Astrocyte of the cerebellum (primary cell): ENCODE measurements around the gene SEMA6C.
A peak's percentile ranks its signal among the peaks of the same experiment; 100 is the strongest.
"Not testable (repeated sequence)": the region's sequence is repeated elsewhere in the genome, so short reads cannot be mapped to it uniquely, and the experiment has no call there.

Source experiments
- DNase-seq: peaks from one replicate; pipeline ENCODE4 v3.0.0-alpha.2; 2011; ENCODE audit warnings: low read depth
- H3K4me3 ChIP-seq: 2 replicates; pipeline ENCODE4 v1.5.1; 2011; ENCODE audit warnings: mild to moderate bottlenecking, low read depth, low read length, moderate library complexity
- in situ Hi-C: cut with HindIII; loops from 2 replicates; pipeline ENCODE4 v1.10.0; 2017; ENCODE audit warnings: low sequenced_read_pairs
- TF ChIP-seq, protein P1 (sequence below): IDR thresholded peaks from 2 replicates; pipeline ENCODE4 v1.5.1; 2012; ENCODE audit warnings: low read length, low read depth, moderate library complexity, mild to moderate bottlenecking; ENCODE audit errors: missing control alignments

Gene SEMA6C, protein sequence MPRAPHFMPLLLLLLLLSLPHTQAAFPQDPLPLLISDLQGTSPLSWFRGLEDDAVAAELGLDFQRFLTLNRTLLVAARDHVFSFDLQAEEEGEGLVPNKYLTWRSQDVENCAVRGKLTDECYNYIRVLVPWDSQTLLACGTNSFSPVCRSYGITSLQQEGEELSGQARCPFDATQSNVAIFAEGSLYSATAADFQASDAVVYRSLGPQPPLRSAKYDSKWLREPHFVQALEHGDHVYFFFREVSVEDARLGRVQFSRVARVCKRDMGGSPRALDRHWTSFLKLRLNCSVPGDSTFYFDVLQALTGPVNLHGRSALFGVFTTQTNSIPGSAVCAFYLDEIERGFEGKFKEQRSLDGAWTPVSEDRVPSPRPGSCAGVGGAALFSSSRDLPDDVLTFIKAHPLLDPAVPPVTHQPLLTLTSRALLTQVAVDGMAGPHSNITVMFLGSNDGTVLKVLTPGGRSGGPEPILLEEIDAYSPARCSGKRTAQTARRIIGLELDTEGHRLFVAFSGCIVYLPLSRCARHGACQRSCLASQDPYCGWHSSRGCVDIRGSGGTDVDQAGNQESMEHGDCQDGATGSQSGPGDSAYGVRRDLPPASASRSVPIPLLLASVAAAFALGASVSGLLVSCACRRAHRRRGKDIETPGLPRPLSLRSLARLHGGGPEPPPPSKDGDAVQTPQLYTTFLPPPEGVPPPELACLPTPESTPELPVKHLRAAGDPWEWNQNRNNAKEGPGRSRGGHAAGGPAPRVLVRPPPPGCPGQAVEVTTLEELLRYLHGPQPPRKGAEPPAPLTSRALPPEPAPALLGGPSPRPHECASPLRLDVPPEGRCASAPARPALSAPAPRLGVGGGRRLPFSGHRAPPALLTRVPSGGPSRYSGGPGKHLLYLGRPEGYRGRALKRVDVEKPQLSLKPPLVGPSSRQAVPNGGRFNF

DNA sequence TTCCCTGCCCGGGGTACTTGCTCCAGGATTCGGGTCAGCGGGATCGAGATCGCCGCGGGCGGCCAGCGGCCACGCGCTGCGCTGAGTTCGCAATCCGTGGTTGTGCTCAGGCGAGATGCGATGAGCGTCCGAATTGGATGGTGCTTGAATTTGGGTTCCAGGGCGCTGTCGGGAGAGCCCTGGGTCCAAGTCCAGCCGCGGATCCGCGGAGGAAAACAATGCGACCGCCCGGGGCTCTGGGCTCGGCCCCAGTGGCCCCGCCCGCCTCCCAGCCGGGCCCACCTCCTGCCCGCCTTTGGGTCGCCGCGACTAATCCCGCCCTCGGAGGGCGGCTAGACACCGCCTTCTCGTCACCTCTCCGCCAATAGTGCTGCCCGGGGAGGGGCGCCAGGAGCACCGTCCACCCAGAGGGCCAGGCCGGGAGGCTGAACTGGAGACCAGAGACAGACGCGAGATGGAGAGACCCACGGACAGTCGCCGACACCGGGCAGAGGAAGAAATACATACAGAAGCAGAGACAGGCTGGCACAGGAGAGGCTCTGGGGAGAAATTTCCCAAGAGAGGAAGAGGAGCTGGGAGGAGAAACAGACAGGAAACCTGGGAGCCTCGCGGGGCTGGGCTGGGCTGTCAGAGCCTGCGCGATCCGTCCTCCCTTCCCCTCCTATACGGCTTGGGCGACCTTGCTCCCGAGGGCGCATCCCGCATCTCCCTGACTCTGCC is at the start of gene SEMA6C:
SEMA6C (minus strand) TSS at position 220 of the 720 bp plus-strand sequence. CDS start 4,010 bp downstream, outside the sequence.
- peak within 1 kb of the TSS; percentile 70 for H3K4me3 ChIP-seq
- TF ChIP-seq, protein P1, sequence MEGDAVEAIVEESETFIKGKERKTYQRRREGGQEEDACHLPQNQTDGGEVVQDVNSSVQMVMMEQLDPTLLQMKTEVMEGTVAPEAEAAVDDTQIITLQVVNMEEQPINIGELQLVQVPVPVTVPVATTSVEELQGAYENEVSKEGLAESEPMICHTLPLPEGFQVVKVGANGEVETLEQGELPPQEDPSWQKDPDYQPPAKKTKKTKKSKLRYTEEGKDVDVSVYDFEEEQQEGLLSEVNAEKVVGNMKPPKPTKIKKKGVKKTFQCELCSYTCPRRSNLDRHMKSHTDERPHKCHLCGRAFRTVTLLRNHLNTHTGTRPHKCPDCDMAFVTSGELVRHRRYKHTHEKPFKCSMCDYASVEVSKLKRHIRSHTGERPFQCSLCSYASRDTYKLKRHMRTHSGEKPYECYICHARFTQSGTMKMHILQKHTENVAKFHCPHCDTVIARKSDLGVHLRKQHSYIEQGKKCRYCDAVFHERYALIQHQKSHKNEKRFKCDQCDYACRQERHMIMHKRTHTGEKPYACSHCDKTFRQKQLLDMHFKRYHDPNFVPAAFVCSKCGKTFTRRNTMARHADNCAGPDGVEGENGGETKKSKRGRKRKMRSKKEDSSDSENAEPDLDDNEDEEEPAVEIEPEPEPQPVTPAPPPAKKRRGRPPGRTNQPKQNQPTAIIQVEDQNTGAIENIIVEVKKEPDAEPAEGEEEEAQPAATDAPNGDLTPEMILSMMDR = no peak
- DNase-seq = peak; percentile 70
- in situ Hi-C loops = no loop called here

DNA sequence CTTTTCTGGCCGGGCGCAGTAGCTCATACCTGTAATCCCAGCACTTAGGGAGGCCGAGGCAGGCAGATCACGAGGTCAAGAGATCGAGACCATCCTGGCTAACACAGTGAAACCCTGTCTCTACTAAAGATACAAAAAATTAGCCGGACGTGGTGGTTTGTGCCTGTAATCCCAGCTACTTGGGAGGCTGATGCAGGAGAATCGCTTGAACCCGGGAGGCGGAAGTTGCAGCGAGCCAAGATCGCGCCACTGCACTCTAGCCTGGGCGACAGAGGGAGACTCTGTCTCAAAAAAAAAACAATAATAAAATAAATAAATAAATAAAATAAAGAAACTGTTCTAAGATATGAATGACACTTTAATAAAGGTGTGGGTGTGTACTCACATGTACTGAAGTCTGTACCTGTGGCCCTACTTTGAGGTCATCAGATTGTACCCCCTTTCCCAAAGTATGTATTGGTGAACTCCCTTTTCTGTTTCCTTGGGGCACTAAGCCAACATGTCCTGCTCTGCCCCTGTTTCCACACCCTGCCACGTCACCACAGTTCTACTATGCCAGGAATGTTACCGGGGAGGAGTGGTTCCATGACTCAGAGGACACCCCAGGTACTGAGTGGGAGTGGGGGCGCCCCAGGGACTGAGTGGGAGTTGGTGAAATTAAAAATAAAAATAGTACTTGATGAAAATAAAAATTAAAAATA is 48.6 kb upstream of the SEMA6C start:
- in situ Hi-C loops, H3K4me3 ChIP-seq: not testable (repeated sequence)
- DNase-seq = peak; percentile 66

DNA sequence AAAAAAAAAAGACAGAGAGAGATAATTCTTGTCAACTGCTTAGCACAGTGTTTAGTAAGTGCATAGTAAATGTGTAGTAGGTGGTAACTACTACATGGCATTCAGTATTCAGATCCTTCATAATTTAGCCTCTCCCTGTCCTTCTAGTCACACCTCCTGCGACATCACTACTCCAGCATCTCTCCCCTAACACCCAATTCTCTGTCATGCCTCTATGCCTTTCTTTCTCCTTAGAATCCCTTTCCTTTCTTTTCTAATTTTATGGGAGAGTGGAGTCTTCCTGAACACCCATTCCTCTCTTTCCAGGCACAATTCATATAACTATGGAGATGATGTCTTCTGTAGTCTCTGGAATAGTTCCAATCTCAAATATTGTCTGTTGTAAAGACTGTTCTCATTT is 47.4 kb upstream of the SEMA6C start:
- no peak overlapping the region for H3K4me3 ChIP-seq
- in situ Hi-C loops = no loop called here
- DNase-seq = no peak
- TF ChIP-seq, protein P1 = no peak

DNA sequence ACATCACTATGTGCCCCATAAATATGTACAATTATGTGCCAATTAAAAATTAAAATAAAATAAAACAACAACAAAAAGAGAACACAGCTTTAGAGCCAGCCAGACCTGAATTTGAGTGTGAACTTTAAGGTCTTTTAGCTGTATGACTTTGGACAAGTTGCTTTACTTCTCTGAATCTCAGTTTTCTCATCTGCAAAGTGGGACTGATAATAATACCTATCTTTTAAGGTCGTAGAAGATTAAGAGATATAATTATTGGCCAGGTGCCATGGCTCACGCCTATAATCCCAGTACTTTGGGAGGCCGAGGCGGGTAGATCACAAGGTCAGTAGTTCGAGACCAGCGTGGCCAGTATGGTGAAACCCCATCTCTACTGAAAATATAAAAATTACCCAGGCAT is 46.9 kb upstream of the SEMA6C start:
- DNase-seq = no peak
- H3K4me3 ChIP-seq = no peak overlapping the region
- in situ Hi-C loops = no loop called here
- TF ChIP-seq, protein P1 = no peak

DNA sequence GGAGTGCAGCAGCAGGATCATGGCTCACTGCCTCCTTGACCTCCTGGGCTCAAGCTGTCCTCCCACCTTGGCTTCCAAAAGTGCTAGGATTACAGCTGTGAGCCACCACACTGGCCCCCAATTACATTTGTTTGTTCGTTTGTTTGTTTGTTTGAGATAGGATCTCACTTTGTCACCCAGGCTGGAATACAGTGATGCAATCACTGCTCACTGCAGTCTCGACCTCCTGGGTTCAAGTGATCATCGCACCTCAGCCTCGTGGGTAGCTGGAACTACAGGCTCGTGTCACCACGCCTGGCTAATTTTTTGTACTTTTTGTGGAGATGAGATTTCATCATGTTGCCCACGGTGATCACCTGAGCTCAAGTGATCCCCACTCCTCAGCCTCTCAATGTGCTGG is 45.6 kb upstream of the SEMA6C start:
- no peak overlapping the region for H3K4me3 ChIP-seq
- in situ Hi-C loops = no loop called here
- TF ChIP-seq, protein P1 = no peak
- no peak for DNase-seq

DNA sequence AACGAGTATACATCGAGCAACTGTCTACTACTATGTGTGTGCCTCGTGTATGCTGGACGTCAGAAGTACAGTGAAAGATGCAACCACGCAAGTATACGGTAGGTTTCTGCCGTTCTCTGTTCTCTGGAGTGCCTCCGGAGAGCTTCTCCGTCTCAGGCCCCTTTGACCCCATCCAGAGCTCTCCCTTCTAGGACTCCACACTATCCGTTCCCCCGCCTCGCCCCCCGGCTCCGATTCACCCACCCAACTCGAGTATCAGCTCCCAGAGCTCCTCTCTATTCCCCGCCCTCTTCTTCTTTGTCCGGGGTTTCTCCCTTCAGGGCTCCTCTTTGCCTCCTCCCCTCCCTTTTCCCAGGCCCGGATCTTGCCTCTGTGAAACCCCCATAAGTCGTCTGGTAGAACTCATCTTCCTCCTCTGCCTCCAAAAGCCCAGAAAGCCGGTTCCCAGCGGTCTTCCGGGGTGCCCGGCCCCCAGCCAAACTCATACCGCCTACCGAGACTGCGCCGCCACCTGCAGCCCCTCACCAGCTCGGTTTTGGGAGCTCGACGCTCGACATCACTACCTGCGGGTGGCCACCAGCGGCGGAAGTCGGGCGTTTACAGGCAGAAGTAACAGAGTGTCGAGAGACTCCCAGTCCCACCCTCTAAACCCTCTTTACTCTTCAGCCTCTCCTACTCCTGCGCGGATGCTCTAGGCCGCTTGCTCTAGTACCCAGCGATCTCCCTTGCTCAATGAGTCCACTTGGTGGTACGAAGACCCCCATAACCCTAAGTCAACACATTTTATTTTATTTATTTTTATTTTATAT is 43.4 kb upstream of the SEMA6C start, which contains the start of gene VPS72:
VPS72 (minus strand) TSS at position 561 of the 809 bp plus-strand sequence; CDS start at position 485, 76 bp downstream.
- H3K4me3 ChIP-seq = peak within 1 kb of the TSS; percentile 91
- in situ Hi-C loops = no loop called here
- TF ChIP-seq, protein P1 = no peak
- DNase-seq = peak; percentile 68

DNA sequence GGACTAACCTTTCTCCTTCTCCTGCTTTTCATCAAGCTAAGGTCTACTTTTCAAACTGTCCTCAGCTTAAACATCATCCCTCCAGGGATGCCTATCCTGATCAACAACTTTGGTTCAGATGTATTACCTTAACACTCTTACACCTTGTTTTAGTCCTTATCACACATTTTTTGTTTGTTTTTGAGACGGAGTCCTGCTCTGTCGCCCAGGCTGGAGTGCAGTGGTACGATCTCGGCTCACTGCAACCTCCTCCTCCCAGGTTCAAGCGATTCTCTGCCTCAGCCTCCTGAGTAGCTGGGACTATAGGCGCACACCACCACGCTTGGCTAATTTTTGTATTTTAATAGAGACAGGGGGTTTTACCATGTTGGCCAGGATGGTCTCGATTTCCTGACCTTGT is 42.2 kb upstream of the SEMA6C start:
- in situ Hi-C loops, DNase-seq: not testable (repeated sequence)
- H3K4me3 ChIP-seq = peak overlapping the region; percentile 91
